Neural cell (in vitro differentiated cells): ENCODE data around the gene BTG4. TPM values are rescaled to one million over a fixed set of nuclear protein-coding genes. Genes with fewer than 3 reads are reported as not detected.

Experiments used
- H2AFZ ChIP-seq: fragments of 200-600, 300-800 bp; sonication (generic), shearing (Covaris generic); 2 replicates; pipeline ENCODE4 v1.6.0; 2014; ENCODE audit warnings: low read depth, mild to moderate bottlenecking, antibody characterized with exemption, low read length, moderate library complexity
- H3F3A ChIP-seq: fragments of 200-600 bp; shearing (Covaris generic); 2 replicates; pipeline ENCODE4 v1.6.1; 2016; ENCODE audit warnings: mild to moderate bottlenecking, moderate library complexity, mixed read lengths, antibody characterized with exemption, low read length; ENCODE audit not compliant: insufficient read depth, poor library complexity, severe bottlenecking
- H3K27ac ChIP-seq: fragments of 200-600, 300-800 bp; sonication (generic), shearing (Covaris generic); 2 replicates; pipeline ENCODE4 v1.5.1; 2014; ENCODE audit warnings: mild to moderate bottlenecking, low read length, moderate library complexity
- H3K27me3 ChIP-seq: fragments of 300-800, 200-600 bp; sonication (generic), shearing (Covaris generic); 2 replicates; pipeline ENCODE4 v1.6.0; 2014; ENCODE audit warnings: mild to moderate bottlenecking, low read depth, low read length, moderate library complexity; ENCODE audit not compliant: insufficient read depth
- H3K36me3 ChIP-seq: fragments of 300-800, 200-600 bp; sonication (generic), shearing (Covaris generic); 2 replicates; pipeline ENCODE4 v1.5.1; 2014; ENCODE audit warnings: mild to moderate bottlenecking, antibody characterized with exemption, low read length, moderate library complexity; ENCODE audit not compliant: insufficient read depth
- H3K4me2 ChIP-seq: fragments of 300-800, 200-600 bp; sonication (generic), shearing (Covaris generic); 2 replicates; pipeline ENCODE4 v1.6.0; 2014; ENCODE audit warnings: mild to moderate bottlenecking, low read length
- H3K4me3 ChIP-seq: fragments of 300-800, 200-600 bp; sonication (generic), shearing (Covaris generic); 2 replicates; pipeline ENCODE4 v1.5.1; 2014; ENCODE audit warnings: mild to moderate bottlenecking, low read length, moderate library complexity
- H3K79me2 ChIP-seq: fragments of 200-600 bp; shearing (Covaris generic); replicated peaks from 2 replicates; pipeline ENCODE4 v1.6.0; 2014; ENCODE audit warnings: mild to moderate bottlenecking, low read length, moderate library complexity; ENCODE audit not compliant: insufficient read depth
- H3K9ac ChIP-seq: fragments of 300-800, 200-600 bp; sonication (generic), shearing (Covaris generic); 2 replicates; pipeline ENCODE4 v1.6.1; 2016; ENCODE audit warnings: mild to moderate bottlenecking, low read length, mixed read lengths
- H3K9me2 ChIP-seq: fragments of 200-600 bp; shearing (Covaris generic); 2 replicates; pipeline ENCODE4 v1.6.1; 2016; ENCODE audit warnings: mild to moderate bottlenecking, low read length, mixed read lengths; ENCODE audit not compliant: insufficient read depth
- H3K9me3 ChIP-seq: fragments of 200-600, 300-800 bp; sonication (generic), shearing (Covaris generic); 2 replicates; pipeline ENCODE4 v1.6.1; 2016; ENCODE audit warnings: mild to moderate bottlenecking, mixed run types, low read length, moderate library complexity, mixed read lengths
- H4K20me1 ChIP-seq: fragments of 200-600 bp; shearing (Covaris generic); 2 replicates; pipeline ENCODE4 v1.6.1; 2016; ENCODE audit warnings: mild to moderate bottlenecking, mixed run types; ENCODE audit not compliant: insufficient read depth
- CTCF ChIP-seq: fragments of 450-650 bp; IDR thresholded peaks from 2 replicates; pipeline ENCODE4 v1.5.1; 2014; ENCODE audit warnings: antibody characterized with exemption, mild to moderate bottlenecking, moderate library complexity; ENCODE audit not compliant: poor library complexity, severe bottlenecking
- EP300 ChIP-seq: fragments of 450-650 bp; conservative IDR thresholded peaks from 2 replicates; pipeline ENCODE4 v1.6.1; 2014; ENCODE audit warnings: antibody characterized with exemption, mild to moderate bottlenecking, moderate library complexity; ENCODE audit not compliant: poor library complexity, severe bottlenecking
- EZH2 ChIP-seq: fragments of 200-600, 300-800 bp; shearing (Covaris generic), sonication (generic); IDR thresholded peaks from 2 replicates; pipeline ENCODE4 v1.6.1; 2014; ENCODE audit warnings: antibody characterized with exemption, low read length, borderline replicate concordance, mild to moderate bottlenecking; ENCODE audit not compliant: insufficient read depth, poor library complexity, severe bottlenecking
- MXI1 ChIP-seq: fragments of 450-650 bp; conservative IDR thresholded peaks from 2 replicates; pipeline ENCODE4 v1.6.1; 2014; ENCODE audit warnings: antibody characterized with exemption, mild to moderate bottlenecking; ENCODE audit not compliant: poor library complexity, severe bottlenecking
- POLR2AphosphoS5 ChIP-seq: IDR thresholded peaks from 2 replicates; pipeline ENCODE4 v1.6.1; 2012
- RAD21 ChIP-seq: fragments of 450-650 bp; conservative IDR thresholded peaks from 2 replicates; pipeline ENCODE4 v1.6.1; 2014; ENCODE audit warnings: antibody characterized with exemption, mild to moderate bottlenecking, moderate library complexity
- REST ChIP-seq: IDR thresholded peaks from 2 replicates; pipeline ENCODE4 v1.6.1; 2012; ENCODE audit warnings: borderline replicate concordance
- SMC3 ChIP-seq: fragments of 450-650 bp; conservative IDR thresholded peaks from 2 replicates; pipeline ENCODE4 v1.6.1; 2014; ENCODE audit warnings: antibody characterized with exemption, mild to moderate bottlenecking, moderate library complexity; ENCODE audit not compliant: poor library complexity
- TAF1 ChIP-seq: IDR thresholded peaks from 2 replicates; pipeline ENCODE4 v1.6.1; 2012; ENCODE audit warnings: low read depth
- polyA plus RNA-seq: library from polyadenylated mRNA; depleted of rRNA; stranded (reverse); fragments of >200 nt; gene quantifications from 2 replicates; pipeline ENCODE4 v1.2.3, GENCODE V29; 2014

BTG4 gene
- polyA plus RNA-seq, 1 donor from 2014 or later: not detected

DNA sequence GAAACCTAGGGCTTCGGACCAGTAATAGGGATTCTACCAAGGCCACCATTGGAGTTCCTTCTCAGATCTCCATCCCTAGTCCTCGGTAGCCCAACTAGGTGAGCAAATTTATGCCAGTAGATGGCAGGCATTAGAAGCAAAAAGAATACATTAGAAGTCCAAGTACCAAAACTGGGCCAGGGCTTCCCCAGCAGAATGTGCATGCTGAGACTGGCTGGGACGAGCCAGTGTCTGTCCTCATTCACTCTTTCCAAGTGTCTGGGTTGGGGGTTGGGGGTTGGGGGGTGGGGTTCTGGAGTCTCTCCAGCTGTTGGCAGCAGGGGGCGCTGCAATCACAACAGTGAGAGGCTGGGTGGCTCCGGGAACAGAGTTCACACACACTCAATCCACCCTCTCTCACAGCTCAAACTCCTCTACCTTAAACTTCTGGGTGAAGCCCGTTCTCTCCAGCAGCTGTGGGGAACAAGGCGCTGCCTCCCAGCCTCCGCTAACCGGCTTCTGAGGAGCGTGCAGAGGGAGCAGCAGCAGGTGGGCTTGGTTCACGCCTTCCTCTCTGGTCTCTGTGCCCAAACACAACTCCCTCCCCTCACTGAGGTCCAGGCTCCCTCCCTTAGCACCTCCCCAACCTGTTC, 57.5 kb downstream of the BTG4 start:
- Histone ChIP-seq H3K79me2 (no peaks in the 10 kb centered on the region), H3K27ac (no peak overlapping the region), H2AFZ (no peak overlapping the region), H3K4me3 (no peak overlapping the region), H3F3A (no peaks in the 10 kb centered on the region), H3K9me2 (no peaks in the 10 kb centered on the region), H4K20me1 (no peaks in the 10 kb centered on the region), H3K36me3 (no peaks in the 10 kb centered on the region), H3K9me3 (no peaks in the 10 kb centered on the region), H3K9ac (no peak overlapping the region), H3K4me2 (no peak overlapping the region), H3K27me3 (no peaks in the 10 kb centered on the region)
- TF ChIP-seq REST (no peak), RAD21 (no peak), TAF1 (no peak), CTCF (no peak), POLR2AphosphoS5 (no peak), EZH2 (no peak), SMC3 (no peak)

DNA sequence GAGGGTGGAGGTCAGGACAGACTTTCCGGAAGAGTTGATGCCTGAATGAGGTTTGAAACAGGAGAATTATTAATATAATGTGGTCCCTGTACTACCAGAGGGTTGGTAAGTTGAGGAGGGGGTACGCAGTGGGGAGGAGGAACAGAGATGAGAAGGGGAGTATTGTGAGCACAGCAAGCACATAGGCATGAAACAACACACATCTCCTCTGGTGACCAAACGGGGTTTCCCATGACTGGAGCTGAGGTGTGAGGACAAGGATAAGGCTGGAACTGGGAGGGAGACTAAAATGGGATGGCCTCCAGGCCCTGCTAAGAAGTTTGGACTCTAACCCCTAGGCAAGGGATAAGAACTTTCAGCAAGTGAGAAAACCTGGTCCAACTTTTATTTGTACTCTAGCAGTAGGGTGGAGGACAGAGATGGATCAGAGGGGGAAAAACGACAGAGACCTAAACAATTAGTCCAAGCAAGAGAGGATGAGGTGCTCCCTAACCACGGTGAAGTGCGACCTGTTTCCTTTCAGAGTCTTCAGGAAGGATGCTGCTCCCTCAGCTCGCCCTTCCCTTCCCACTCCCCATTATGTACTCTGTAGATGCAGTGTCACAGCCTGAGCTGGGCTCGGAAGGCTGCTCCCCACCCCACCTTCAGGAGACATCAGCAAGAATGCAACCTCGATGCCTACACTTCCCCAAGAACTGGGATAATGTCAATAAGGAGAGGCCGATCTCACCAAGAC, 59.2 kb downstream of the BTG4 start:
- no peaks in the 10 kb centered on the region for H4K20me1 ChIP-seq
- no peaks in the 10 kb centered on the region for H3K9me3 ChIP-seq
- H3F3A ChIP-seq: no peaks in the 10 kb centered on the region
- no peak overlapping the region for H3K9ac ChIP-seq
- TF ChIP-seq CTCF (no peak), REST (no peak), EZH2 (no peak), MXI1 (no peak), RAD21 (no peak), TAF1 (no peak), EP300 (no peak), SMC3 (no peak)
- no peaks in the 10 kb centered on the region for H3K36me3 ChIP-seq
- H3K27ac ChIP-seq: no peak overlapping the region
- H3K4me2 ChIP-seq: no peak overlapping the region
- no peak overlapping the region for H3K4me3 ChIP-seq
- H3K9me2 ChIP-seq: no peaks in the 10 kb centered on the region
- no peaks in the 10 kb centered on the region for H3K27me3 ChIP-seq
- no peaks in the 10 kb centered on the region for H3K79me2 ChIP-seq
- H2AFZ ChIP-seq: no peak overlapping the region
